GM20431 (cell line): Measurements from ENCODE around the gene SNAP47.

Source experiments
- in situ Hi-C: fragments of 300-500 bp; cut with MseI, MboI; formaldehyde crosslinking; loops from one replicate; pipeline ENCODE4 v1.15.0; 2020; ENCODE audit warnings: low sequenced_read_pairs; ENCODE audit not compliant: unreplicated experiment

SNAP47 gene

GRCh38 chr1:227766015-227766634 is 30.9 kb downstream of the SNAP47 start:
- in situ Hi-C loops: no loop called here

- in situ Hi-C loops: no loop called here
These were observed 31.5 kb downstream of the SNAP47 start for GRCh38 chr1:227766653-227767277.

- in situ Hi-C loops: no loop called here
These were observed 32.3 kb downstream of the SNAP47 start for GRCh38 chr1:227767401-227768124.

GRCh38 chr1:227768125-227768439 is 32.8 kb downstream of the SNAP47 start:
- in situ Hi-C loops: no loop called here

GRCh38 chr1:227768640-227769039 is 33.4 kb downstream of the SNAP47 start:
- in situ Hi-C loops: no loop called here

GRCh38 chr1:227769047-227769935 is 34.1 kb downstream of the SNAP47 start:
- in situ Hi-C loops: no loop called here

- in situ Hi-C loops: no loop called here
These were observed 34.8 kb downstream of the SNAP47 start for GRCh38 chr1:227769936-227770494.

GRCh38 chr1:227770812-227771211 is 35.6 kb downstream of the SNAP47 start:
- in situ Hi-C loops: no loop called here

- in situ Hi-C loops: no loop called here
These were observed 36.1 kb downstream of the SNAP47 start for GRCh38 chr1:227771326-227771725.

GRCh38 chr1:227771771-227772170 is 36.5 kb downstream of the SNAP47 start:
- in situ Hi-C loops: no loop called here

- in situ Hi-C loops: no loop called here
These were observed 38.3 kb downstream of the SNAP47 start for GRCh38 chr1:227773558-227773957.

- in situ Hi-C loops: no loop called here
These were observed 39.0 kb downstream of the SNAP47 start for GRCh38 chr1:227774051-227774731.

GRCh38 chr1:227774821-227775661 is 39.8 kb downstream of the SNAP47 start:
- in situ Hi-C loops: loop anchor here (25.0 kb wide), 1 partner anchor 312 kb away; the partner anchor contains the start of gene ARF1

- in situ Hi-C loops: loop anchor here (25.0 kb wide), 1 partner anchor 311 kb away; the partner anchor contains the start of gene ARF1
These were observed 40.6 kb downstream of the SNAP47 start for GRCh38 chr1:227775841-227776240.

GRCh38 chr1:227776331-227776771 is 41.1 kb downstream of the SNAP47 start:
- in situ Hi-C loops: loop anchor here (25.0 kb wide), 1 partner anchor 311 kb away; the partner anchor contains the start of gene ARF1

- in situ Hi-C loops: loop anchor here (25.0 kb wide), 1 partner anchor 310 kb away; the partner anchor contains the start of gene ARF1
These were observed 41.9 kb downstream of the SNAP47 start for GRCh38 chr1:227777156-227777555.

- in situ Hi-C loops: loop anchor here (25.0 kb wide), 1 partner anchor 310 kb away; the partner anchor contains the start of gene ARF1
These were observed 42.4 kb downstream of the SNAP47 start for GRCh38 chr1:227777646-227778045.

- in situ Hi-C loops: loop anchor here (25.0 kb wide), 1 partner anchor 309 kb away; the partner anchor contains the start of gene ARF1
These were observed 43.2 kb downstream of the SNAP47 start for GRCh38 chr1:227778401-227778947.
